ENCODE results near the gene TNIP3.
A peak's percentile ranks its signal among the peaks of the same experiment; 100 is the strongest.

The TNIP3 gene

DNA sequence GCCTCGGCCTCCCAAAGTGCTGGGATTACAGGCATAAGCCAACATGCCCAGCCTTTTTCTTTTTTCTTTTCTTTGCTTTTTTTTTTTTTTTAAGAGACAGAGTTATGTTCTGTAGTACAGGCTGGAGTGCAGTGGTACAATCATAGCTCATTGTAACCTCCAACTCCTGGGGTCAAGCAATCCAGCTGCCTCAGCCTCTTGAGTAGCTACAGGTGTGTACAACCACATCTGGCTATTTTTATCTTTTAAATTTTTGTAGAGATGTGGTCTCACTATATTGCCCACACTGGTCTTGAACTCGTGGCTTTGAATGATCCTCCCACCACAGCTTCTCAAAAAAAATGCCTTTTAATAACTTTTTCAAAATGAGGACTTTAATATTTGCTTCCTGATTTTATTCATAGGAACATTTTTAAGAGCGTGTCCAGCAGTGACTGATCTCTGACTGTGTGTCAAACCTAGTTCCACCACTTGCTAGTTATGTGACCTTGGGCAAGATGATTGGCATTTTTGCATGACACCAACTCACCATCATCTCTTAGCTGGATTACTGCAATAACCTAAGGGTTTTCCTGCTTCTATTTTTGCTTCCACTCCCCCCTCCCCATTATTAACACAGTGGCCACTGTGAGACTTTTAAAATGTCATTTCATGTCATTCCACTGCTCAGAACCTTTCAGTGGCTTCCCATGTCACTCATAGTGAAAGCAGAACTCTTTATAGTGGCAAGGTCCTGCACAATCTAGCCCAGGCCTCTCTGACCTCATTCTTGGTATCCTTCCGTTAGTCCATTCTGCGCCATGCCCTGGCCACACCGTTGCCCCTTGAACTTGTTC, 4.5 kb upstream of the TNIP3 start:
- TF ChIP-seq, protein P1, sequence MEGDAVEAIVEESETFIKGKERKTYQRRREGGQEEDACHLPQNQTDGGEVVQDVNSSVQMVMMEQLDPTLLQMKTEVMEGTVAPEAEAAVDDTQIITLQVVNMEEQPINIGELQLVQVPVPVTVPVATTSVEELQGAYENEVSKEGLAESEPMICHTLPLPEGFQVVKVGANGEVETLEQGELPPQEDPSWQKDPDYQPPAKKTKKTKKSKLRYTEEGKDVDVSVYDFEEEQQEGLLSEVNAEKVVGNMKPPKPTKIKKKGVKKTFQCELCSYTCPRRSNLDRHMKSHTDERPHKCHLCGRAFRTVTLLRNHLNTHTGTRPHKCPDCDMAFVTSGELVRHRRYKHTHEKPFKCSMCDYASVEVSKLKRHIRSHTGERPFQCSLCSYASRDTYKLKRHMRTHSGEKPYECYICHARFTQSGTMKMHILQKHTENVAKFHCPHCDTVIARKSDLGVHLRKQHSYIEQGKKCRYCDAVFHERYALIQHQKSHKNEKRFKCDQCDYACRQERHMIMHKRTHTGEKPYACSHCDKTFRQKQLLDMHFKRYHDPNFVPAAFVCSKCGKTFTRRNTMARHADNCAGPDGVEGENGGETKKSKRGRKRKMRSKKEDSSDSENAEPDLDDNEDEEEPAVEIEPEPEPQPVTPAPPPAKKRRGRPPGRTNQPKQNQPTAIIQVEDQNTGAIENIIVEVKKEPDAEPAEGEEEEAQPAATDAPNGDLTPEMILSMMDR (IDR thresholded peaks at IDR 0.05; ENCODE audit: low read depth, low read length): no peak
- H3K4me3 ChIP-seq (ENCODE audit: low read depth, low read length): no peak overlapping the region
- no peak for DNase-seq (ENCODE audit: low read depth, low spot score)
- in situ Hi-C loops (cut with HindIII; ENCODE audit: low sequenced_read_pairs): no loop called here

DNA sequence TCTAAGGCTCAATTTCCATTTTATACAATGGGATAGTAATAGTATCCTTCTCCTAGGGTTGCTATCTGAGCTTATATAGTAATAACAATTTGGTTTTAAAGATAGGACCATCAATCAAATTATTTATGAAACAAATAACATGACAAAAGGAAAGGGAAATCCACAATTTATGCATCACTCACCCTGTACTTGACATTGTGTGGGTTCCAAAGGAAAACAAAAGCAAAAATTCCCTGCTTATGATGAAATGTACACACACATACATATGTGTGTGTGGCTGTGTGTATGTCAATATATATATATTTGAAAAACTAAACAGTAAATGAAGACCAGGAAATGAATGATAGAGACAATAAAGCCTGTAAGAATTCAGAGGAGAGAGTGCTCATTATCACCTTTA, 2.9 kb upstream of the TNIP3 start:
- in situ Hi-C loops (cut with HindIII; ENCODE audit: low sequenced_read_pairs): no loop called here
- TF ChIP-seq, protein P1 (IDR thresholded peaks at IDR 0.05; ENCODE audit: low read depth, low read length): no peak
- no peak overlapping the region for H3K4me3 ChIP-seq (ENCODE audit: low read depth, low read length)
- DNase-seq (ENCODE audit: low read depth, low spot score): no peak

DNA sequence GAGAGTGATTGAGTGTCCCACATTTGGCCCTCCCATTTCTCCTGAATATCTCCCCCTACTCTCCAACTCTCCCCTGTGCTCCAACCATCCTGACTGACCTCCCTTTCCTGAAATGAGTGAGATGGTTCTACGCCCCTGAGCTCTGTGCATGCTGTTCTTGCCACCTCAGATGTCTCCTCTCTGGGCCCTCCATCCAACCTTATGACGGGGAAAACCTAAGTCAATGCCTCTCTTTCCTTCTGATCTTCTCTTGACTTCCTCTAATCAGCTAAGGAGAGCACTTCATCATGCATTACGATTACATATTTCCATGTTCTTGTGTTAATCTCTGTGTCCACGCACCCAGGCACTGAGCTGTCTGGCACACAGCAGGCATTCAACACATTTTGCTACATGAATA, 1.1 kb upstream of the TNIP3 start:
- no peak for DNase-seq (ENCODE audit: low read depth, low spot score)
- in situ Hi-C loops (cut with HindIII; ENCODE audit: low sequenced_read_pairs): no loop called here
- TF ChIP-seq, protein P1 (IDR thresholded peaks at IDR 0.05; ENCODE audit: low read depth, low read length): no peak
- no peak overlapping the region for H3K4me3 ChIP-seq (ENCODE audit: low read depth, low read length)

DNA sequence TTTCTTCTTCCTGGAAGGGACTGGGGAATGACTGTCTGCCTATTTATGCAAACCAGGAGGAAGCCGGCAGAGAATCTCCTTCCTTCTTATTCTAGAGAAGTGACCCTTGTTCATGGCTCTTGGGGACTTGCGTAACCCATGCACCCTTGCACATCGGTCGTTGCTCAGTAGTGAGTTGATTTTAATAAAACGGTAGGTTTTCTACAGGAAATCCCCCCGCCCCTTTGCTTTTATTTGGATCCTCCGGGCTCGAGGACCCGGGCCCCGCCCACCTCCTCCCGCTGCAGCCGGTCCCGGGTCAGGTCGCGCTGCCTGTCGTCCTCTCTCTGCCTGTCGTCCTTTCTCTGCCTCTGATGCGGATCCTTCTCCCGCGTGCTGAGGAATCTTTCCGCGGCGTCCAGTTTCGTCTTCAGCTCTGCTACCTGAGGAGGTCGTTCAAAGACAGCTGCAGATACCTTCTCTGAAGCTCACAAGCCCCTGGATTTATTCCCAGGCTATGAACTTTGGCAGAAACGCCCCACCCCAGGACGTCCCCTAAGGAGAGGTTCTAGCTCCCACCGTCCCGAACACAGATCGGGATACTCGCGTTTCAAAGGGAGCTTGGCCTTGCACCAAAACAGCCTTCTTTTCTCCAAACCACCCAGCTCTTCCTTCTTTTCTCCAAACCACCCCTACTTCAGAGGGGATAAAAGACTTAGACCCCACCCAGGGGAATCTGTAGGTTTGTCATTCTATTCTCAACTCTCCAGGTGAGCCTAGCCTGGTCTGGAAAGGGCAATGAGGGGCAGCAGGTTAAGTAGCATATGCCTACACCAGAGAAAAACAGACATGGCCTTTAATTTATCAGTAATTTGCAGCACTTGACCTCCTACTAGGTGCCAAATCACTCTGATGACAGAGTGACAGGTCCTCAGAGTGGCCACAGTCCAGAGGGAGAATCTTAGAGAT, 7.0 kb downstream of the TNIP3 start:
- no peak for DNase-seq (ENCODE audit: low read depth, low spot score)
- TF ChIP-seq, protein P1 (IDR thresholded peaks at IDR 0.05; ENCODE audit: low read depth, low read length): no peak

DNA sequence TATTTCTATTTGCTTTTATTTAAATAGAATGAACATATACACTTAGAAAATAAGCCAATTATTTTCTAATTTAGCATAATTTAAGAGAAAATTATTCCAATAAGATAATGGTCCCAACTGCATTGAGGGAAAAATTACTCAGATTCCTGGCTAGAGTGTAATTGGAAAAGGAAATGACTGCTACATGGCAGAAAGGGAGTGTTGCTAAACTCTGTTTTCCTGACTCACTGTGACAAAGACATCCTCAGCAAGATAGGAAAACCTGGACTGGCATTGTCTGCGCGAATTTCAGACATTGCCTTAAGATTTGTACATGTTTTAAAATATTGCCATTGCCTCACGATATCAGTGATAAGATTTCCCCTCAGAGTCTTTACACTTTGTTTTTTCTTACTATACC, 8.2 kb downstream of the TNIP3 start:
- TF ChIP-seq, protein P1 (IDR thresholded peaks at IDR 0.05; ENCODE audit: low read depth, low read length): no peak
- peak overlapping the region; percentile 47 for H3K4me3 ChIP-seq (ENCODE audit: low read depth, low read length)
- in situ Hi-C loops (cut with HindIII; ENCODE audit: low sequenced_read_pairs): no loop called here
- peak; percentile 82 for DNase-seq (ENCODE audit: low read depth, low spot score)

More for the DNA sequence above, 7.0 kb downstream of the TNIP3 start:
- H3K4me3 ChIP-seq (ENCODE audit: low read depth, low read length): peak overlapping the region; percentile 47
- in situ Hi-C loops (cut with HindIII; ENCODE audit: low sequenced_read_pairs): no loop called here

DNA sequence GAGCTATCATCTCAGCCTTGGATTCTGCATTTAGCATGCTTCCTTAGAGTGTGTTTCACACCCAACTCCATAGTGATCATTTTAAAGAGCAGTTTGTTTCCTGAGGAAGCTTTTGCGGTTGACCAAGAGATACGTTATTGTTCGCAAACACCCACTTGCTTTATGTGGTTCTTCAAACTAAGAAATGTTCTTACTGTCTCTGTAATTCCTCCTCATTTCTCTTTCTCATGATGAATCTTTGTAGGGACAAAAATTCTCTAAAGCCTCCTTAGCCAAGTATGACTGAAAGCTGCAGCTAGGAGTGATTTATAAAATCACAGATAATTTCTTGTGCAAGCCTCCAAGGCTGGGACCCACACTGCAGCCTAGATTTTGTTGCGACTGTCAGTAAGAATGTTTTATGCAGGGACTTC, 10.0 kb downstream of the TNIP3 start:
- H3K4me3 ChIP-seq (ENCODE audit: low read depth, low read length): no peak overlapping the region

More for the DNA sequence above, 10.0 kb downstream of the TNIP3 start:
- no peak for DNase-seq (ENCODE audit: low read depth, low spot score)
- in situ Hi-C loops (cut with HindIII; ENCODE audit: low sequenced_read_pairs): no loop called here
- TF ChIP-seq, protein P1 (IDR thresholded peaks at IDR 0.05; ENCODE audit: low read depth, low read length): no peak
